Fibroblast of lung (primary cell): Measurements from ENCODE around the gene FAM120AOS.

ENCODE experiments used
- EZH2 ChIP-seq: IDR thresholded peaks from 2 replicates; pipeline ENCODE4 v1.5.1; 2012; ENCODE audit warnings: low read length, control low read depth, mild to moderate bottlenecking; ENCODE audit errors: missing control alignments
- TF ChIP-seq, protein P1 (sequence below), 2 donors: IDR thresholded peaks in 1 of 2; conservative IDR thresholded peaks in 1 of 2; 1 replicate in 1 of 2; 2 replicates in 1 of 2; pipeline ENCODE4 v1.5.1; 2011 to 2012; ENCODE audit warnings: low read length in 2 of 2, control low read depth in 1 of 2, inconsistent platforms in 1 of 2, low read depth in 1 of 2, mild to moderate bottlenecking in 1 of 2

DNA sequence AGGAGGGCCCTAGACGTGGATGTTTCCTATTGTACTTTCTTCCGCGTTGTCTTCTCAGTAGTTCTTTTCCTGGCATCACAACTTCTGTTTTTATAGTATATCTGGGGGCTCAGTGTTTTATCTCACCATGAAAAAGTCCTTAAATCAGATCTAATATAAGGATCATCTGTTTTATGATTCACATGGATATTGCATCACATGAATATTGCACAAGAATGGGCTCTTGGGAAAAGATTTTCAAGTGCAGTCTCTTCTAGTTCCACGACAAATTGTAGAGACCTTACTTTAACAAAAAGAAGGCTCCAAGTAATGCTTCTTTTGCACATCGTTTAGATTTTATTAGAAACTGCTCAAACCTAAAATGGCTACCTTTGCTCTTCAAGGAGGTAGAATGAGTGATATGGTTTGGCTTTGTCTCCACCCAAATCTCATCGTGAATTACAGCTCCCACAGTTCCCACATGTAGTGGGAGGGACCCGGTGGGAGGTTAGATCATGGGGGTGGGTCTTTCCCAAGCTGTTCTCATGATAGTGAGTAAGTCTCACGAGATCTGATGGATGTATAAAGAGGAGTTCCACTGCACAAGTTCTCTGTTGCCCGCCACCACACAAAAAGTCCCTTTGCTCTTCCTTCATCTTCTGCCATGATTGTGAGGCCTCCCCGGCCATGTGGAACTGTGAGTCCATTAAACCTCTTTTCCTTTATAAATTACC lies 55.6 kb downstream of the FAM120AOS start:
- no peak for TF ChIP-seq EZH2
- TF ChIP-seq, protein P1, sequence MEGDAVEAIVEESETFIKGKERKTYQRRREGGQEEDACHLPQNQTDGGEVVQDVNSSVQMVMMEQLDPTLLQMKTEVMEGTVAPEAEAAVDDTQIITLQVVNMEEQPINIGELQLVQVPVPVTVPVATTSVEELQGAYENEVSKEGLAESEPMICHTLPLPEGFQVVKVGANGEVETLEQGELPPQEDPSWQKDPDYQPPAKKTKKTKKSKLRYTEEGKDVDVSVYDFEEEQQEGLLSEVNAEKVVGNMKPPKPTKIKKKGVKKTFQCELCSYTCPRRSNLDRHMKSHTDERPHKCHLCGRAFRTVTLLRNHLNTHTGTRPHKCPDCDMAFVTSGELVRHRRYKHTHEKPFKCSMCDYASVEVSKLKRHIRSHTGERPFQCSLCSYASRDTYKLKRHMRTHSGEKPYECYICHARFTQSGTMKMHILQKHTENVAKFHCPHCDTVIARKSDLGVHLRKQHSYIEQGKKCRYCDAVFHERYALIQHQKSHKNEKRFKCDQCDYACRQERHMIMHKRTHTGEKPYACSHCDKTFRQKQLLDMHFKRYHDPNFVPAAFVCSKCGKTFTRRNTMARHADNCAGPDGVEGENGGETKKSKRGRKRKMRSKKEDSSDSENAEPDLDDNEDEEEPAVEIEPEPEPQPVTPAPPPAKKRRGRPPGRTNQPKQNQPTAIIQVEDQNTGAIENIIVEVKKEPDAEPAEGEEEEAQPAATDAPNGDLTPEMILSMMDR (conservative IDR thresholded peaks at IDR 0.05 in 1 of 2, IDR thresholded peaks at IDR 0.05 in 1 of 2; ENCODE audit: low read depth in 1 of 2, low read length in 2 of 2), result no peak
